PFSK-1 (cell line): ENCODE results near the gene IGSF23.
A peak's percentile ranks its signal among the peaks of the same experiment; 100 is the strongest.

Experiments
- FOXP2 ChIP-seq: optimal IDR thresholded peaks from 2 replicates; pipeline ENCODE3; 2011; ENCODE audit warnings: borderline replicate concordance, control low read depth, inconsistent platforms; ENCODE audit not compliant: insufficient read depth; ENCODE audit errors: extremely low read length, extremely low read depth
- POLR2AphosphoS5 ChIP-seq: IDR thresholded peaks from 2 replicates; pipeline ENCODE4 v1.6.1; 2012; ENCODE audit warnings: low read depth, mild to moderate bottlenecking, control low read depth, low read length, moderate library complexity
- SIN3A ChIP-seq: IDR thresholded peaks from 2 replicates; pipeline ENCODE4 v1.6.1; 2012; ENCODE audit warnings: mild to moderate bottlenecking, low read length, moderate library complexity, borderline replicate concordance; ENCODE audit not compliant: insufficient read depth
- TAF1 ChIP-seq: IDR thresholded peaks from 2 replicates; pipeline ENCODE4 v1.6.1; 2012; ENCODE audit warnings: low read length, control low read depth, borderline replicate concordance; ENCODE audit not compliant: insufficient read depth
- TF ChIP-seq, protein P1 (sequence below), 2 experiments: IDR thresholded peaks; 2 replicates each; pipeline versions ENCODE4 v1.6.1 to v1.8.0; 2011 to 2012; ENCODE audit warnings: low read depth in 2 of 2, low read length in 2 of 2, control low read depth in 1 of 2, inconsistent platforms in 1 of 2, mild to moderate bottlenecking in 1 of 2, moderate library complexity in 1 of 2; ENCODE audit not compliant: insufficient read depth in 1 of 2

Gene IGSF23

DNA sequence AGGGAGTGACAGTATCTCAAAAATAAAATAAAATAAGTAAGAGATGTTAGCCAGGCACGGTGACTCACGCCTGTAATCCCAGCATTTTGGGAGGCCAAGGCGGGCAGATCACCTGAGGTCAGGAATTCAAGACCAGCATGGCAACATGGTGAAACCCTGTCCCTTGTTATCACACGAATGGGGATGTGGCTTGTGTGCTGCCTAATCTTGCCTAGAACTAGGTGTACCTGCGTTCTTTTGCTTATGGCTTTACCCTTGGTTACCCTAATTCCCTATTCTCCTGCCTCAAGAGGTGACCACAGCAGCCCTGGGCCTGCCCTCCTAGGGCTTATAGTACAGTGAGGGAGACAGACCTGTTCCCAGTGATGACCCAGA lies 24.0 kb downstream of the IGSF23 start:
- no peak for TF ChIP-seq FOXP2
- TF ChIP-seq POLR2AphosphoS5 = no peak
- no peak for TF ChIP-seq TAF1
- TF ChIP-seq, protein P1, sequence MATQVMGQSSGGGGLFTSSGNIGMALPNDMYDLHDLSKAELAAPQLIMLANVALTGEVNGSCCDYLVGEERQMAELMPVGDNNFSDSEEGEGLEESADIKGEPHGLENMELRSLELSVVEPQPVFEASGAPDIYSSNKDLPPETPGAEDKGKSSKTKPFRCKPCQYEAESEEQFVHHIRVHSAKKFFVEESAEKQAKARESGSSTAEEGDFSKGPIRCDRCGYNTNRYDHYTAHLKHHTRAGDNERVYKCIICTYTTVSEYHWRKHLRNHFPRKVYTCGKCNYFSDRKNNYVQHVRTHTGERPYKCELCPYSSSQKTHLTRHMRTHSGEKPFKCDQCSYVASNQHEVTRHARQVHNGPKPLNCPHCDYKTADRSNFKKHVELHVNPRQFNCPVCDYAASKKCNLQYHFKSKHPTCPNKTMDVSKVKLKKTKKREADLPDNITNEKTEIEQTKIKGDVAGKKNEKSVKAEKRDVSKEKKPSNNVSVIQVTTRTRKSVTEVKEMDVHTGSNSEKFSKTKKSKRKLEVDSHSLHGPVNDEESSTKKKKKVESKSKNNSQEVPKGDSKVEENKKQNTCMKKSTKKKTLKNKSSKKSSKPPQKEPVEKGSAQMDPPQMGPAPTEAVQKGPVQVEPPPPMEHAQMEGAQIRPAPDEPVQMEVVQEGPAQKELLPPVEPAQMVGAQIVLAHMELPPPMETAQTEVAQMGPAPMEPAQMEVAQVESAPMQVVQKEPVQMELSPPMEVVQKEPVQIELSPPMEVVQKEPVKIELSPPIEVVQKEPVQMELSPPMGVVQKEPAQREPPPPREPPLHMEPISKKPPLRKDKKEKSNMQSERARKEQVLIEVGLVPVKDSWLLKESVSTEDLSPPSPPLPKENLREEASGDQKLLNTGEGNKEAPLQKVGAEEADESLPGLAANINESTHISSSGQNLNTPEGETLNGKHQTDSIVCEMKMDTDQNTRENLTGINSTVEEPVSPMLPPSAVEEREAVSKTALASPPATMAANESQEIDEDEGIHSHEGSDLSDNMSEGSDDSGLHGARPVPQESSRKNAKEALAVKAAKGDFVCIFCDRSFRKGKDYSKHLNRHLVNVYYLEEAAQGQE (IDR thresholded peaks at IDR 0.05; ENCODE audit: insufficient read depth in 1 of 2, low read depth in 2 of 2, low read length in 2 of 2) = no peak
- no peak for TF ChIP-seq SIN3A

DNA sequence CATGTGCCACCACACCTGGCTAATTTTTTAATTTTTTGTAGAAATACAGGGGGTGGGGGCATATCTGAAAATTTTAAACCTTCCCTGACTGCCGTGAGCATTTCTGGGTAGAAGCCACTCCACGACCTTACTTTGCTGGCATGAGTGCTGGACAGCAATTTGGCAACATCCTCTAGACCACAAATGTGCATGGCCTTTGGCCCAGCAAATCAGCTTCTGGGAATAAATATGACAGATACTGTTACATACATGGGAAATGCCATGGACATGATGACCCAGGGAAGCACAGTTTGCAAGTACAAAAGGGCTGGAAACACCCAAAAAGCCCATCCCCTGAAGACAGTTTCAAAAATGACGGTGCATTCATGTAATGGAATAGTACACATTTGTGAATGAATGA lies 27.2 kb downstream of the IGSF23 start:
- TF ChIP-seq, protein P1 (IDR thresholded peaks at IDR 0.05; ENCODE audit: insufficient read depth in 1 of 2, low read depth in 2 of 2, low read length in 2 of 2) = peak; percentile 42 to 75; a peak in 1 of 4 replicates
- TF ChIP-seq SIN3A (no peak), FOXP2 (no peak), POLR2AphosphoS5 (no peak), TAF1 (no peak)

DNA sequence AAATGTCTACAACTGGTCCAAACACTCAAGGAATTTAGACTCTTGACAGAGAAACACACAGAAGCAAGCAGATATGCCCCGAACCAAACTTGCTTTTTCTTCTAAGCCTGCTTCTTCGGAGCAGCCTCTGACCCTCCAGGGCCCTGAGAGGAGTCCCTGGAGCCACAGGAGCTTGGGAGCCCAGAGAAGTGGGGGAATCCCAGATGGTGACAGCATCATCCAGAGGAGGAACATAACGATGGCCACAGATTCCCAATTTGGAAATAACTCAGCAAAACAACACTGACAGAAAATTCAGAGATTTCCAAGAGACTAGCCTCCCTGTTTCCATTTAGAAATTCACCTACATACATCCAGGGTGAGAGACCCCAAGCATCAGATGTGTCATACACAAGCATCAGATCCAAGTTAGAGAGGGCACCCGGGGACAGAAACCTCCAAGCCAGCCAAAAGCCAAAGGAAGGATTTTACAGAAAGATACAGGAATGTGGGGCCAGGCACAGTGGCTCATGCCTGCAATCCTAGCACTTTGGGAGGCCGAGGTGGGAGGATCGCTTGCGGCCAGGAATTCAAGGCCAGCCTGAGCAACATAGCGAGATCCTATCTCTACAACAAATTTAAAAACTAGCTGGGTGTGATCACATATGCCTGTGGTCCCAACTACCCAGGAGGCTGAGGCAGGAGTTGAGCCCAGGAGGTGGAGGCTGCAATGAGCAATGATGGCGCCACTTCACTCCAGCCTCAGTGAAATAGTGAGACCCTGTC lies 28.3 kb downstream of the IGSF23 start:
- TF ChIP-seq POLR2AphosphoS5 (no peak), TAF1 (no peak), SIN3A (no peak)

DNA sequence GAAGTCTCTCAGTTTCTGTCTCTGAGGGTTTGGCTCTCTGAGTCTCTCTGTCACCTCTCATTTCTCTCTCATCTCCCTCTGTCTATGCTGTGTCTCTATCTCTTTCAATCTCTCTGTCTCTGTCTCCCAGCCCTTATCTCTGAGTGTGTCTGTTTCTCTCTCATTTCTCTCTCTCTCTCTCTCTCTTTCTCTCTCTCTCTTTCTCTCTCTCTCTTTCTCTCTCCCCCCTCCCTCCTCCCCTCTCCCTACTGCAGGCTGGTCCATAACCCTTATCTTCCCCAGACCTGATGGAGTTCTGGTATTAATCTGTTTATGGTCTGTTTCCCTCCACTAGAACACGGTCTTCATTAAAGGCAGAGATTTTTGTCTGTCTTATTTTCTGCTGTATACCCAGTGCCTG lies 29.0 kb downstream of the IGSF23 start:
- TF ChIP-seq FOXP2 (no peak), SIN3A (no peak), POLR2AphosphoS5 (no peak), TAF1 (no peak)
- TF ChIP-seq, protein P1 (IDR thresholded peaks at IDR 0.05; ENCODE audit: insufficient read depth in 1 of 2, low read depth in 2 of 2, low read length in 2 of 2) = no peak

DNA sequence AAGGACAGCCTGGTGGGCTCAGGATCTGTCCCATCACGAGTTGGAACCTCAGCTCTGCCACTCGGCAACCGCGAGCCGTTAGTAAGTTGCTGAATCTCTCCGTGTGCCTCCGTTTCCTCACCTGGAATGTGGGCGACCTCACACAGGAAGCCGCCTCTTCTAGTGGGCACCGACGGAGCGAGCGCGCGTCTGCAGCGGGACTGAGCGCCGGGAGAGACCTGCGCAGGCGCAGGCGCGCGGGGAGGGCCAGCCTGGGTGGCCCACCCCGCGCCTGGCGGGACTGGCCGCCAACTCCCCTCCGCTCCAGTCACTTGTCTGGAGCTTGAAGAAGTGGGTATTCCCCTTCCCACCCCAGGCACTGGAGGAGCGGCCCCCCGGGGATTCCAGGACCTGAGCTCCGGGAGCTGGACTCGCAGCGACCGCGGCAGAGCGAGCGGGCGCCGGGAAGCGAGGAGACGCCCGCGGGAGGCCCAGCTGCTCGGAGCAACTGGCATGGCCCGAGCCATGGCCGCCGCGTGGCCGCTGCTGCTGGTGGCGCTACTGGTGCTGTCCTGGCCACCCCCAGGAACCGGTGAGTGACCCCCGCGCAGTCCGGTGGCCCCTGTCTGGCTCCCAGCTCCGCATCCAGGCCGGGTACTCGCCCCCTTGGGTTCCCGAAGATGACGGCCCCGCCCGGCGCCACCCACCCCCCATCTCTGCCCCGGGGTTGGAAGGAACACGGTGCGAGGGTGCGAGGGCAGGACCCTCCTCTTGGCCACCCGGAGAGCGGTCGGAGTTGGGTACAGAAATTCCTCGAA lies 30.4 kb downstream of the IGSF23 start, which contains the start of gene PVR:
PVR (plus strand) TSS at position 306 of the 797 bp plus-strand sequence; CDS start at position 493, 187 bp downstream.
- TF ChIP-seq, protein P1 (IDR thresholded peaks at IDR 0.05; ENCODE audit: insufficient read depth in 1 of 2, low read depth in 2 of 2, low read length in 2 of 2) = no peak
- TF ChIP-seq SIN3A (no peak), POLR2AphosphoS5 (peak; percentile 73; the same call in 1 of the 2 replicates), FOXP2 (peak; percentile 40), TAF1 (peak; percentile 66)
